Breast epithelium (tissue), 3 donors: ENCODE results near the gene LDAH.

Experiments used
- CTCF ChIP-seq, 3 donors: fragments of 450-650 bp; IDR thresholded peaks; one replicate each; pipeline ENCODE4 v1.5.1; 2016 to 2017; ENCODE audit warnings: antibody characterized with exemption in 3 of 3, mild to moderate bottlenecking in 3 of 3, moderate library complexity in 3 of 3
- POLR2A ChIP-seq: fragments of 450-650 bp; IDR thresholded peaks from one replicate; pipeline ENCODE4 v1.6.1; 2016; ENCODE audit warnings: antibody characterized with exemption, mild to moderate bottlenecking, moderate library complexity

- TF ChIP-seq CTCF (IDR thresholded peaks at IDR 0.05) = no peak
- no peak for TF ChIP-seq POLR2A
Observed at GRCh38 chr2:20706217-20706616, 116.7 kb downstream of the LDAH start.
